ENCODE results near the gene DNAI1.

The DNAI1 gene

DNA sequence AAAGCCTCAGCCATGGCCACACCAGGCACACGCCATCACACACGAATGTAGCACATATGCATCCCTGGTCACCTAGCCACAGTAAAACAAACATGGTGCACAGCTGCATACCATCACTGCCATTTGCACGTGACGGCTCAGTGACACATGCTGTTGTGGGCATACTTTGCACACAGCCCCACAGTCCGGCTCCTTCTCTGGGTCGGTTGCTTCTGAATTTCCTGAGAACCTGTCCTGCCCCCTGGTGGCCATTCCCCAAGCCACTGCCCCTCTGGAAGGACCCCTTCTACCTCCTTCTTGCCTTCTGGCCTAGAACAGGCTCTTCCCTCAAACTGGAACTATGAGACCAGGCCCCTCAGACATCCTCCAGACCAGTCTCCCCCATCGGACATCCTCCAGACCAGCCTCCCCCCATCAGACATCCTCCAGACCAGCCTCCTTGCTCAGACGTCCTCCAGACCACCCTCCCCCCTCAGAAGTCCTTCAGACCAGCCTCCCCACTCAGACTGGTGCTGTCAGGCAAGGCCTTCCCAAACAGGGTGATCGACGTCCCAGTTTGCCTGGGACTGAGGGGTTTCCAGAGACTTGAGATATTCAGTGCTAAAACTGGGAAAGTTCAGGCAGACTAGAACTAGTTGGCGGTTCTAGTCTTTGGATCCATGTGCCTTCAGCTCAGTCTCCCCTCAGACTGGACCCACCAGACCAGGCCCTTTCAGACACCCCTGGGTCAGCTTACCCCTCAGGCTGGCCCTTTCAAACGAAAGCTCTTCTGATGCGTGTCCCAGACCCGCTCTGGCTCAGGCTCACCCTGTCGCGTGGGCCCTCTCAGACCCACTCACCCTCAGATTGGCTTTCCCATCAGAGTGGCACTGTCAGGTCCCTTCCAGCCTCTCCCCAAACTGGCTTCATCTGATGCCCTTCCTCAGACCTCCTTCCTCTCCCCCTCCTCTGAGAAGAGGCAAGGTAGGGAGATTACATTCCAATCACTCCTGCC, 88.5 kb downstream of the DNAI1 start:
- no peak for DNase-seq

DNA sequence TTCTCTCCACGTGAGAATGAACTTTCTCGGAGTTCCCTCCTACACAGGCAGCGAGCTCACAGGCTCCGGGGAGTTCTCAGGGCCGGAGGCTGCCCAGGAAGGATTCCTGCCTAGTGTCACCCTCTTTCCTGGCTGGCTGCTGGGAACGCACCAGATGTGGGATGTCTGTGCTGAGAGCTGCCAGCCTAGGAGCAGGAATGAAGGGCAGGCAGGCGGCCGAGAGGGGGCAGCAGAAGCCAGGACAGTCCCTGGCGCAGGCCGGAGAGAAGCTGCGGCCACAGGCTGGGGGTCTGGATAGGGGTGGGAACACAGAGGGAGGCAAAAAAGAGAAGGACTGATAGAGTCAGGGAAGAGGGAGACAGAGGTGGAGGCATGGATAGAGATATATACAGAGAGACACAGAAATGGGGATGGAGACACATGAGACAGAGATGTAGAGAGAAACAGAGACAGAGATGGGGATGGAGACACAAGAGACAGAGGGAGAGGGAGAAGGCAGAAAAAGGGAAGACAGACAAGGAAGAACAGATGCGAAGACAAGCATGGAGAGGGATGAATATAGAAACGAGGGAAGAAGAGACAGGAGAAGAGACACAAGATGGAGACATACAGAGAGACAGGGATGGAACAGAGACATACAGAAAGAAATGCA, 89.5 kb downstream of the DNAI1 start:
- peak; percentile 20 for DNase-seq

DNA sequence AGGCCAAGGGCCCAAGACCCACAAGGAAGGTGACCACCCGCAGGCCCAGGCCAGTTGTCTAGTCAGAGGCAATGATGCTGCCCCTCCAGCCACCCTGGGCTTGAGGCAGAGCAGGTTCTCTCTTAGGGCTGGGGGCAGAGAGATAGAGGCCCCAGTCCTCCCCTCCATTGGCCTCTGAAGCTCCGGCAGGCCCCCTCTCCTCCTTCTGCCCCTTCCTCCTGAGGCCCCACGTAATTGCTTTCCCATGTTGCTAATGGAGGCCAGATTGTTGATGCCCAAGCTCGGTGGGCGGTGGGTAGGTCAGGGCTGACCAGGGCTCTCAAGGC, 90.8 kb downstream of the DNAI1 start:
- no peak for DNase-seq

DNA sequence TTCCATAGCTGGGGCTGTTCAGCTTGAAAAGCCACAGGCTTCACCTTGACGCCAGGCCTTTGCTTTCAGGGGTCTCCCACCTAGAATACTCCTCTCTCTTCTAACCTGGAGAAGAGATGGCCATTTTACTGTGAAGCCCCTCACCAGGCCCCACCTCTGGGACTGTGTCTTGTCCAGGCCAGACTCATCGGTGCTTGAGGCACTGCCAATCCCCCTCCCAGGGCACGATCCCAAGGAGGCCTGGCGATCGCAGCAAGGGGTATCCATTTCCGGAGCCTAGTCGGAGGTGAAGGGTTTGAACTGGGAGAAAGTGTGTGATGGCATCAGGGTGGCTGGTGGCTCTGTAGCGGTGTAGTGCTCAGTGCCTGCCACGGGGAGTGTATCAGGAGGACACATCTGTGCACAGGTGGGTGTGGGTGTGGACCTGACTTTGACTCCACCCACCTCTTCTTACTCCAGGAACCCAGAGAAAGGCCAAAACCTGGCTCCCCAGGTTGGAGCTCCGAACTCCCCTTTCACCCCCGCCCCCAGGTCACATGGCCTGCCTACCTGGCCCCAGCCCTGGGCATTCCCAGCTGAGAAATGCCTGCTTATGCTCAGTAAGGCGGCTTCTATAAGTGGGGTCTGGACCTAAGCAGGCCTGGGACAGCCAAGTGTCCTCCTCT, 91.5 kb downstream of the DNAI1 start:
- DNase-seq: no peak

DNA sequence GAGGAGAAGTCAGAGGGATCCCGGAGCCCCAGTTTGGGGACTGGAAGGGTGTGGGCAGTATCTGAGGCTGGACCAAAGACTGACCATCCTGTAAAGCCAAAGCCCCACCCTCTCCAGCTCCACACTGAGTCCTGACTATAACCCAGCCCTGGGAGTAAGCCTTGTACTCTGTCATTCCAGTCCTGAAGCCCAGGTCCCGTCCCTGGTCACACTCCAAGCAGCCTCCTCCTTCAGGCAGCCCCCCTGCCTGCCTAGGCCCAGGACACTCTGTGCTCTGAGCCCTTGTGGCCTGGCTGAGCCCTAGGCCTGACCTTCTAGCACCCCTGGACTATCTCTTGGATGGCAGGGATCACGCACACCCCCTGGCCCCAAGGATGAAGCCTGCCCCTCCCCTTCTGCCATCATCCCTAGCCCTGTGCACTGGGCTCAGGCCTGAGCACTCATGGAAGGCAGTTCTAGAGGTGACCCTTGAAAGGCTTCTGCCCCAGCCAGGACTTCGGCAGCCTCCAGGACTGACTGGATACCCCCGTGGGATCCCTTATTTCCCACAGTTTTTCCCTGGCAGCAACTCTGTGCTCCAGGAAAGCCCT, 92.2 kb downstream of the DNAI1 start:
- DNase-seq: no peak

DNA sequence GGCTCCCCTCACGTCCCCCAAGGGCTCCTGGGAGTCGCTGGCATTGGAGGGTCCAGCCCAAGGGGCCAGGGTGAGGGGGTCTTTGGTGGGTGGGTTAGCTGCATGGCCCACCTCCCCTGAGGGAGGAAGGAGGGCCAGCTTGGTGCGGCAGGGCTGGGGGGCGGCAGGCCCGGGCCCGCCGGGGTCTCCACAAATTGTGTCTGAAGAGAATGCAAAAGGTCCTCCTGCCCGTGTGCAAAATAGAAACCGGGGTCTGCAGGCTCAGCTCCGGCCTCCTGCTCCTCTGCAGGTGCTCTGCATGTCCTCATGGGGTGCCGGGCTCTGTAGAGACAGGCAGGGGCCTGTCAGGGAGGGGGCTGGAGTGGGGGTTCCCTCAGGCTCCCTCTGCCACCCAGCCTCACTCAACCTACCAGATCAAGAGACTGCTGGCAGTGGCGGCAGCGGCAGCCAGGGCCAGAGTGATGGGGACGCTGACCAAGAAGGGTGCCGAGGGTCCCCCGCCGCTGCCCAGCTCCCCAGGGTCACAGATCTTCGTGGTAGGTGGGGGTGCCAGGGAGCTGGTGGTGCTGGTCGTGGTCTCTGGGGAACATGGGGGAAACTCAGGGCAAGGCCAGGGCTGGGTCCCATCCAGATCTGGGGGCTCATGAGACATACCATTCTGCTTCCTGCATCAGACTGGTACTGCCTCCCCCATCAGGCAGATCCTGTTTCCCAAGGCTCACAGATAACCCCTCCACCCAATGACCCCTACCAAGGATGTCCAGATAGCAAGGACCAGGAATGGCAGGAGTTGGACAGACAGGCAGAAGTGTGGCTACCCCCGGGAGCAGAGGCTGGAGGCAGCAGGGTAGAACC, 93.4 kb downstream of the DNAI1 start:
- DNase-seq: no peak

DNA sequence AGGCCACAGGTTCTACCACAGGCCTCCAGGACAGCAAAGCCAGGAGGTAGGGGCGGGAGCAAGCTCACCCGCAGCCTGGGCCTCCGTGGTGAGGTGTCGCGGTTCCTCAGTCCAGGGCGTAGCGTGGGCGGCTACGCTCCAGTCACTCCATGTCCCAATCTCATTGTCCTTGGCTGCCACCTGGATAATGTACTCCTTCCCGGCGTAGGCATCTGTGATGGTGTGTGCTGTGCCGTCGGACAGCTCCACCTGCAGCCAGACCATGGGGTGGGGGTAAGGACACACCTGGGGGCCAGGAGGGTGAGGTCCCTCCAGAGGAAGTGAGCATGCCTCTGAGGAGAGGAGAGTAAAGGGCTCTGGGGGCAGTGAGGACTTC, 94.0 kb downstream of the DNAI1 start:
- DNase-seq: no peak

DNA sequence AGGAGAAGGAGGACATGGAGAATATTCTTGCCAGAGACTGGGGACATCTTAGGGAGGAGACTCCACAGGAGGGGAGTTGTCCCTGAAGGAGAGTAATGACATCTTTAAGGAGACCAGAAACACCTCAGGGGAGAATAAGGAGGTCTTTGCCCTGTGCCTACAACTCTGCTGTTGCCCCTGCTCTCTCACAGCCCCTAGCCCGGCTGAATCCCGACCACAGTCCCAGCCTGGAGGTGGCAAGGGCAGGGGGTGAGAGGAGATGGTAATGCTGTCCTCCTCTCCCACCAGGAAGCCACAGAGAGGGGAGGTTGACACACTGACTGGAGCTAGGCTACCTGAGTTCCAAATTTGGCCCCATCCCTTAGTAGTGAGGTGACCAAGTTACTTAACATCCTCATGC, 94.4 kb downstream of the DNAI1 start:
- no peak for DNase-seq

DNA sequence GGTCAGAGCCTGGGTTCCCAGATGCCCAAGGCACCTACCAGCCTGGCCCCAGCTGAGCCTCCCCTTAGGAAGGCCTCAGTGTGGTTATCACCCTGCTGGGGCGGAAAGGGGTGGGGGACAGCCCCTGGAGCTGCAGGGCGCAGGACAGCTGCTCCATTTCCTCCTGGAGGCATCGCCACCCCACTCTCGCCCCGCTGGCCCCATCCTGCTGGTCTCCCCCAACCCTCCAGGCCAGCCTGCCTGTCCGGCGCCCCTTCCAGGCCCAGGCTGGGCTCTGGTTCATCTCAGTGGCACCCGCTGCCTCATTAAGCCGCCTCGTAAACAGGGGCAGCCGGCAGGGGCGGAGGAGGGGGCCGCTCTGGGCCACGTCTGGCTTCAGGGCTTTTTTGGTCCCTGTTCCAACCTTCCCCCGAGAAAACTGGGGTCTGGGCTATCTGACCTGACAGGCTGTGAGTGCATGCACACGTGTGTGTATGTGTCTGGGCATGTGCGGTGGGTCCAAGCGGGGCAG, 95.0 kb downstream of the DNAI1 start:
- no peak for DNase-seq

DNA sequence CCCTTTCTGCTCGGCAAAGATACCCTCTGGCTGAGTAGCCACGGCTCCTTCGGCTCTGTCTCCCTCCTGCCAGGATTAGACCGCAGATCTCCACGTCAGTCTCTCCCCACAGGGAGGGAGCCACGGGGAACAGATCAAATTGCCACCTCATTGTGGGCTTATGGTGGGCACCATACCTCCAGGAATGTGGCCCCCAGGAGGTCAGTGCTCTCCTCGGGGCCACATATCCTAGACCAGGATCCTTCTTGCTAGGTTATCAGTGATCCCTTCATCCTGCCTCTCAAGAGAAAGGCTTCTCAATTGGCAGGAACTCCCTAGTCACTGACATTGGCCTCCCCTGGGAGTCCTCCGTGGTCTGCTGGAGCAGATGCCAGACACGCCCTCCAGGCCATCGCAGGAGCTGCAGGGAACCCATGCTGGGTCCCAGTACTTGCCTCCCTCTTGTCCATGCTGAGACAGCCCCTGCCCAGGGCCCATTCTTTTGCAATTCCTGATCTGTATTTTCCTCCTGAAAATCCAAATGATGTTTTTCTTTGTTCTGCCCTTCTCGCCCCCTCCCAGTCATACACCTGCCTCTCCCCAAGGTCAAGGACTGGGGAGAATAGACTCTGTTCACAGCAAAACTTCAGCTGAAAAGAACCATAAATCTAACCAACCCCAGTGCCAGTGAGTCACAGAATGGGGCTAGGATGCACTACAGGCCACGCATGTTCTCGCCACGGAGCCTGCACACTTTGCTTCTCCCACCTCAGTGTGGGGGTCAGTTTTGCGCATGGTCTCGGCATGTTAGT, 95.8 kb downstream of the DNAI1 start:
- DNase-seq: peak; percentile 74

DNA sequence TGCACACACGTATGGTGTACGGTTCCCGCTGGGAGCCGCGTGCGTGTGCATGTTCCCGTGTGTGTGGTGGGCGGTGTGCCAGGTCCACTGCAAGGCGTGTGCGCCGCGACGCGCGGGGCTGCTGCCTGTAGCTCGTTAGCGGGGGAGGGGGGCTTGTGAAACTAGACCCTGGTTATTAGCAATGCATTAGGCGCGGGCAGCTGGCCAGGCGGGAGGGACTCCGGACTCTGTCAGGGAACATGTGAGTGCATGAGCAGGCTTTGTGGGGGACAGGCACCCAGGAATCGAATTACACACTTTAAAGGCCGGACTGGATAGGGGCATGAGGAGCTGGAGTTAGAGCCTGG, 96.4 kb downstream of the DNAI1 start:
- peak; percentile 23 for DNase-seq

DNA sequence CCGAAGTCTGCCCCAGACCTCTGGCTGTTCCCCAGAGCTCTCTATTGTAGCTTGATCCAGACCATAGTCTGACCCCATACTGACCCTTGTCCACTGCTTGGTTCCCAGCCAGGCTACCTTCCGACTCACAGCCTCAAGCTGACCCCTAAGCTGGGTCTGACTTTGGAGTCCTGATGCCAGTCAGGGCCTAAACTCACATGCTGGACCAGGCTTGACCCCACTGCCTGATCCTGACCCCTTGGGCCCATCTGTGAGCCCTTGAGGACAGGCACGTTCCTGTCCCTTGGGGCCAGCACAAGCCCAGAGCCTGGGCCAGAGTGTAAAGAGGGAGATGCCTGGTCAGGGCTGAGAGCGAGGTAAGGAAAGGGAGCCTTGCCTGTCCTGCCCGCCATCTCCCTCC, 96.9 kb downstream of the DNAI1 start:
- no peak for DNase-seq

DNA sequence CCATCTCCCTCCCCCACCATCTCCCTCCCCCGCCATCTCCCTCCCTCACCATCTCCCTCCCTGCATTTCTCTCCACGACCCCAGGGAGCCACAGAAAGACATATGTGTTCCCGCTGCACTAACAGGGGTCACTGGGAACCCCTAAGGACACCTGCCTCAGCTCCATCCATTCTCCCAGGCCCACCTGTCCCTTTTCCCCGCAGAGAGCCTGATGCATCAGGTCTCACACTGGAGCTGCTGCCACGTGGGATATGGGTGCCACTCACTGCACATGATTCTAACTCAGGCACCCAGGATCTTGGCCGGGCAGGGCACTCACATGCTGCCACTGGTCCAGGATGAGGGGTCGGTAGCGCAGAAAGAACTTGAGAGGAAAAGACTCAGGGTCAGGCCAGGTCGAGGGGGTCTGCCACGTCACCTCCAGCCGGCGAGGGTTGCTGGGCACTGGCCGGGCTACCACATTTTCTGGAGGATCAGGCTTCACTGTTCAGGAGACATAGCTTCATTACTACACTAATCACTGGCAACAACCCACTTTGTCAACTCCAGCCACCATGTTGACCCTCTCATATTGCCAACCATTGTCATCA, 97.4 kb downstream of the DNAI1 start:
- no peak for DNase-seq

DNA sequence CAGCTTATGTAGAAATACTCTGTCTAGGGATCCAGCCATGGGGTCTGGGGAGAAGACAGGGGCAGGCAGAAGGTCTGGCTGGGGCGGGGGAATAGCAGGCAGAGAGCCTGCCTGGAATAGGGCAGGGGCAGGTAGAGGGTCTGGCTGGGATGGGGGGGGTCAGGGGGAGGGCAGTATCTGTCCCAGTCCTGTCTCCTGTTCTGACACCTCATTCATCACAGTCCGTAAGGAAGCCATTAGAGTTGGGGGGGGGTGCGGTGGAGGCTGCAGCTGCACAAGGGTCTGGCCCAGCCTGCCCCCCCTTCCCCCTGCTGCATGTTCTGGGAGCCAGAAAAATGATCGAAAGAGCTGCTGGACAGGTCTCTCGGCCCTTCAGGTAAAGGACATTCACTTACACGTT, 98.3 kb downstream of the DNAI1 start:
- DNase-seq: no peak

DNA sequence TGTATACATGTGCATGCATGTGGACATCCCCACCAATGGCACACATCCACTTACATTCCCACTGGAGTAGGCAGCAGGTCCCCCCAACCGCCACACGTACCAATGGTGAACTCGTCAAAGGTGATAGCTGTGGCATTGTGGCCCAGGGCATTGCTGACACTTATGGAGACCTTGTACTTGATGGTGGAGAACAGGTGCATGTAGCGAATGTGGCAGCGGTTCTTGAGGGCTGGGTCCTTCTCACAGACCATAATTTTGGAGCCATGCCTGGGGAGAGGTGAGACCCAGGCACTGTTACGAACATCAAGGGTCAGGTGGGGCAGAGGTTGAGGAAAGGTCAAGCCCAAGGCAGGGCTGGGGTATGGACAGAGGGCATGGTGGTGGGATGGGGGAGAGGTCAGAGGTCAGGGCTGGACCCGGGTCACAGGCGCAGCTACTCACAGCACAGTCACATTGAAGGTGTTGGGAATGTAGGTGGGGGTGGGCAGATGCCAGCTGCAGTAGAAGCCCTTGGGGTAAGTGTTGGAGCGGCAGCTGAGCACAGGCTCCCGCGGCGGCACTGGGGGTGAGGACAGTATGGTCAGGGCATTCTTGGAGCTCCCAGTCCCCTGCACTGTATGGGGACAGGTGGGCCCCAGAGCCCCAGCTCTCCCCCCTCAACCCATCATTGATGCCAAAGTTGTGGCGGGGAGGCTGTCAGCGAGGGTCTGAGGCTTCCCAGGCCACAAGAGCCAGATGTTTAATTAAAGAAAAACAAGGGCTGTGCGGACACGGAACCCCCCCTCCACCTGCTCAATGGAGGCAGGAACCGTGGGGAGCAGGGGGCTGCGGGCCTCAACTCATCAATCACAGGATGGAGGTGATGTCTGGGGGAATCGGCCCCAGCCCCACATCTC, 99.1 kb downstream of the DNAI1 start:
- DNase-seq: no peak

DNA sequence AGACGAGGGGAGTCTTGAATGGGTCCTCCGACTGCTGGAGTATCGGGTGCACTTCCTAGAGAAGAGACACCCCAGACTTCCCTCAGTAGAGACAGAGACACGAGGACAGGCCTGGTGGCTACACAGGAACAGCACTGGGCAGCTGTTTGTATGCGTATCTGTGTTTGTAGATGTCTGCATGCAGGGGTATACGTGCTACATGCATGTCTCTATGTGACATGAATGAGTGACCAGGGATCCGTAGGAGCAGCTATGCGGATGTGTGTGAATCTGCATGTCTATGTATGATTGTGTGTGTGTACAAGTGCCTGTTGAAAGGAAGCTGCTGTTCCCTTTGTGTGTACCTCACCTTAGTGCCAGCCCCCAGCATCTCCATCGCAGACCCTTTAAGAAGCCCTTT, 99.8 kb downstream of the DNAI1 start:
- DNase-seq: no peak

DNA sequence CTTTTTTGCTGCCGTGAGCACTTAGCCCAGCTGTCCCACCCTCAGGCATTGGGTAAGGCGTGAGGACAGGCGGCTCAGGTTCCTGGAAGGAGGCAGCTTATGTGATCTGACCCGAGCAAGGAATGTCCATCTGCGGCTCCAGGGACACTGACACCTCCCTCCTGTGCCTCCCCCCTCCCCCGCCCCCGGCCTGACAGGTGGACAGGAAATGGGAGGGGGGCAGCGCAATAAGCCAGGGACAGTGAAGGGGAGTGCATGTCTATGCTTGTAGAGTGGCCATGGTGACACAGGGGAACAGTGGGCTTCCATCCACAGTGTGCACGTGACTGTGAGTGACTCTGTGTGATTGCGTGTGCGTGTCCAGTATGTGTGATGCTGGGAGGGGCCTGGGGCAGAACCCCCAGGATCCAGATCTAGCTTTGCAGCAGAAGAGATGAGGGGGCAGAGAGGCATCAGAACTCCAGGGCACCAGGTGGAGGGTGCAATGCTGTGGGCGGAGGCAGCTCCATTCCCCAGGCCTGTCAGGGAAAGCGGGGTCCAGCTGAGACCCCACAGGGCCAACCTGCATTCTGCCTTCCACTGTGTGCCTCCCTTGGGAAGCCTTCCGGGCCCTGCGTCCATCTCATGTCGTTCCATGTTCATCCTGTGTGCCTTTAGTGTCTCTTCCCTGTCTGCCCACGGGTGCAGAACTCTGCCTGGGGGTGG, 100.5 kb downstream of the DNAI1 start:
- DNase-seq: no peak

DNA sequence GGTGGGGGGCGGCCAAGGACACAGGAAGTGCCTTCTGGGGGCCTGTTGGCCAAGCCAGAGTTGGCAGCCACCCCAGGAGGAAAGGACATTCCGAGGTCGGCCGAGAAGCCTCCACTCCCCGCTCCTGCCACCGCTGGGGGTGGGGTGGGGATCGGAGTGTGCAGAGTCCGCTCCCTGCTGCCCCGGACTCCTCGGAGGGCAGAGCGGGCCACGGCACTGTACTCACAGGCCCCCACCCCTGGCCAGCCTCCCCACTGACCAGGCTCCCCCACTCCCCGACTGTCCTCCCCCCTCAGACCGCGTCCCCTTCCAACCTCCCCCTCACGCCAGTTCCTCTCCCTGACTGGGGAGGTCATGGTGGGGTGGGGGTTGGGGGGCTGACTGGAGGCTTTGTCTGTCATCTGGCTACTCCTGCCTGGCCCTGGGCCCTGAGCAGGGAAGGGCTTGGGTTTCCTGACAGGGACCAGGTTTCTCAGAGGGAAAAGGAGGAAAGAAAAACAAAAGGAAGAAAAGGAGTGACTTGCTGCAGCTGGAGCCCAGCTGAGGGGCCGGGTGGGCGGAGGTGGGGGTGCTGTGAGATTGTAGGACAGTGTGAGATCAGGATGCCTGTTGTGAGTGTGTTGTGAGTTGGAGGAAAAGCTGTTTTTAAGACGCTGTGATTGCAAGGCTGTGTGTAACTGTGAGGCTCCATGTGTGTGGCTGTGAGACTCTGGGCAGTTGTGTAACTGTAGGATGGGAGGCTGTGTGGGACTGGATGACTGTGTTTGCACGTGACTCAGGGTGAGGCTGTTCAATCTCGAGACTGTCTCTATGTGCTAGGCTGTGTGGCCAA, 101.2 kb downstream of the DNAI1 start:
- DNase-seq: no peak
